Fibroblast of villous mesenchyme (primary cell): ENCODE results near the gene ENO4. TPM values are rescaled to one million over a fixed set of nuclear protein-coding genes. Genes with fewer than 3 reads are reported as not detected.

Source experiments
- DNase-seq: peaks from one replicate; pipeline ENCODE4 v3.0.0-alpha.2; 2010; ENCODE audit warnings: low read depth
- H3K4me3 ChIP-seq: 2 replicates; pipeline ENCODE4 v1.5.1; 2011; ENCODE audit warnings: low read depth, mild to moderate bottlenecking, low read length
- total RNA-seq: library from RNA; depleted of rRNA; stranded (reverse); fragments of >200 nt; gene quantifications from 2 replicates; pipeline ENCODE4 v1.2.3, GENCODE V29; 2012
- TF ChIP-seq, protein P1 (sequence below): IDR thresholded peaks from 2 replicates; pipeline ENCODE4 v1.5.1; 2012; ENCODE audit warnings: low read depth, mild to moderate bottlenecking, low read length; ENCODE audit not compliant: insufficient read depth

Gene ENO4
- total RNA-seq, 1 donor, result not detected

DNA sequence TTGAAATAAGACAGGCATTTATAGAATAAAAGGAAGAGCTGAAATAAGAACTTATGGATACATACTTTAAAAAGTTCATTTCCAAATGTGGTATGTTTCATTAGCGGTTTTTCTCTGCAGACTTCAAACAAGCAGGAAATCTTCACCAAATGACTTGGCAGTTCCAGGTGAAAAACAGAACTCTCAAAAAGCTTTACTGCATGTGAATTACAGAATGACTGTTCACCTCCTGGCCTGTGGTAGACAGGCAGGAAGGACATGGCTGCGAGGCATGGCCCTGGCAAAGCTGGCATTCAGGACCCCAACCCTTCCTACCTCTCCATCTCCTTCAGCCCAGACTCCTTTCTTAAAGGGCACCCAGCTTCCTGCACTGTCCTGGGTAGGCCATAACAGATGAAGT is 21.2 kb upstream of the ENO4 start:
- no peak overlapping the region for H3K4me3 ChIP-seq
- TF ChIP-seq, protein P1, sequence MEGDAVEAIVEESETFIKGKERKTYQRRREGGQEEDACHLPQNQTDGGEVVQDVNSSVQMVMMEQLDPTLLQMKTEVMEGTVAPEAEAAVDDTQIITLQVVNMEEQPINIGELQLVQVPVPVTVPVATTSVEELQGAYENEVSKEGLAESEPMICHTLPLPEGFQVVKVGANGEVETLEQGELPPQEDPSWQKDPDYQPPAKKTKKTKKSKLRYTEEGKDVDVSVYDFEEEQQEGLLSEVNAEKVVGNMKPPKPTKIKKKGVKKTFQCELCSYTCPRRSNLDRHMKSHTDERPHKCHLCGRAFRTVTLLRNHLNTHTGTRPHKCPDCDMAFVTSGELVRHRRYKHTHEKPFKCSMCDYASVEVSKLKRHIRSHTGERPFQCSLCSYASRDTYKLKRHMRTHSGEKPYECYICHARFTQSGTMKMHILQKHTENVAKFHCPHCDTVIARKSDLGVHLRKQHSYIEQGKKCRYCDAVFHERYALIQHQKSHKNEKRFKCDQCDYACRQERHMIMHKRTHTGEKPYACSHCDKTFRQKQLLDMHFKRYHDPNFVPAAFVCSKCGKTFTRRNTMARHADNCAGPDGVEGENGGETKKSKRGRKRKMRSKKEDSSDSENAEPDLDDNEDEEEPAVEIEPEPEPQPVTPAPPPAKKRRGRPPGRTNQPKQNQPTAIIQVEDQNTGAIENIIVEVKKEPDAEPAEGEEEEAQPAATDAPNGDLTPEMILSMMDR, result no peak
- DNase-seq, result no peak

DNA sequence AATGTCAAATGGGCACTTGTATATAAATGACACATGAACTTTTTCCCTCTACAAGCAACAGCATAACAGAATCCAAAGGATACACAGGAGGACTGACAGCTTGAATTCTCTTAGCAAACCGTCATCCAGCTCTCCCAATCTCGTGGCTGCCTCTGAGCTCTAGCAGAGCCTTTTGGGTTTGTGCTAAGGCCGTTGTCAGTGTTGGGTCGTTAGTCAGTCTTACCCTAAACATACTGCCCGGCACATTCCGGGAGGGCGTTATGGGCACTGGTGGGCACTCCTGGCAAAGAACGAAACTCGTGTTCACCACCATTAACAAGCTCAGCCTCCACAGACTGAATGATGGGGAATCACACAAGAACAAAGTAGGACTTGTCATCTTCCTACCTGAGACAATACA is 19.6 kb upstream of the ENO4 start:
- H3K4me3 ChIP-seq, result no peak overlapping the region
- TF ChIP-seq, protein P1, result no peak
- DNase-seq, result no peak

DNA sequence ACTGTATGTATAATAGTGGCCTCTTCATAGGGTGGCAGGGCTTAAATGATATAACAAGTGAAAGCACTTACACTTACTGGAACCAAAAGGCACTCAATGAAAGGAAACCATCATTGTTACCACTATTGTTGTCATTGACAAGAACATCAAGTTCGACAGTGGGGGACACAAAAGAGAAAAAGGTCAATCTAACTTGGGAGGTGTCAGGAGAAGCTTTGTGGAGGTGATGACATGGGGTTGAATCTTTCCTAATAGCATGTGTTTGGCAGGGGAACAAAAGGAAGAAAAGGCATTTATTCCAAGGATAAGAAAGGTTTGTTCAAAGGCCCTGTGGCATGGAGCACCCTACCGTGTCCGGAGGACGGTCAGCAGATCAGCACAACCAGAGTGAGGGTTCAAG is 18.2 kb upstream of the ENO4 start:
- no peak overlapping the region for H3K4me3 ChIP-seq
- TF ChIP-seq, protein P1, result no peak
- DNase-seq, result no peak

DNA sequence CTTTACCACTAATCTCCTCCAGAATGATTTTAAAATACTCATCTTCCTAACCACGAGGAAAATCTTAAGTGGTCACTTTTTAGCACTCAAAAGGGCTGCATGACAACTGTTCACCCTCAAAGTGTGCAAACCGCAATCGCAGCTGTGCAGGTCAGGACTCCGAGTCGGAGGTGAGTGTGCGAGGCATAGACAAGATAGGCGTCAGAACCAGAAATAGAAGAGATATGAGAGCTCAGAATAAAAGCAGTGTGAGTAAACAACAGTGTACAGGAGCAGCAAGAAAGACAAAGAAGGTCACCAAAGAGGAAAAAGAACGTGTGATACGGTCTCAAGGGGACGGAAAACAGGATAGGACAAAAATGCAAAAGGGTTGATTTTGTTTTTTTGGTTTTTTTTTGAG is 17.5 kb upstream of the ENO4 start:
- H3K4me3 ChIP-seq, result no peak overlapping the region
- DNase-seq, result no peak
- TF ChIP-seq, protein P1, result no peak

DNA sequence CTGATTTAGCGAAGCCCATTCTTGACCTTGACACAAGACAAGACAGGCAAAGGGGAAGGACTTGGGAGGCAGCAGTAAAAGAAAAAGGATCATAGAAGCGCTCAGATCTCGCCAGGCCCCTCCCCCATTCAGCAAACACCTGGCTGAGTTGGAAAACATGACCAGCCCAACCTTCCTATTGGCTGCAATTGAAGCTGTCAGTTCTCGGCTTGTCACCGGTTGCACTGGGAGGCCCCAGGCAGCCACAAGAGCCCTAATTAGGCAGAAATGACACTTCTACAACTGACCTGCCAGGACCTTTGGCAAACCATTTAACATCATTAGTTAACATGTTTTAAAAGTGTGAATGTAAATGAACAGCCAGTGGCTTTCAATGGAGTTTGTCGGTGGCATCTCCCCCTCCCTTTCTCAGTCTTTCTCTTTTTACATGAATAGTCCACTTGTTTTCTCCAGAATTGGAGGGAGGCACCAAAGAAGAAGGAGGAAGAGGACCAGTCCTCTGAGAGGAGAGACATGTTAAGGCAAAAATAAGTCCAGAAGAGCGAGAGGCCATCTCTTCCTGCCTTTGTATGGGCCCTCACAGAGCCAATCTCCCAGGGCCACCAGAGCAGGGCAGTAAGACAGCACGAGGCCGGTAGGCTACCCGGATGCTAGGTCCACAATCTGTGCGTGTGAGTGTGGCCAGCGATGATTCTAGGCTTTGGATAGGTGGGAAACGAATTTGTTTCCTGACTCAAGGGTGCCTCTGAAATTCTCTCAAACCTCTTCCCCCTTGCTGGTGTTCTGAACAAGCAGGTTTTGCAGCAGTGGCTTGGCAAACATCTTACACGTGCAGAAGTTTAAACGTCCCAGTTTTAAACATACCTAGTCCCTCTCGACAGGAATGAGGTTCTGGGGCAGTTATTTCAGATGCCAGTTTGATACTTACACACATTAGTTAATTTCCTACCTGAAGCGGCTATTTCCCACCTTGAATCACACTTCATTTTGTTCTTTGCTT is 15.0 kb upstream of the ENO4 start:
- DNase-seq, result no peak
- H3K4me3 ChIP-seq, result no peak overlapping the region
- TF ChIP-seq, protein P1, result no peak

DNA sequence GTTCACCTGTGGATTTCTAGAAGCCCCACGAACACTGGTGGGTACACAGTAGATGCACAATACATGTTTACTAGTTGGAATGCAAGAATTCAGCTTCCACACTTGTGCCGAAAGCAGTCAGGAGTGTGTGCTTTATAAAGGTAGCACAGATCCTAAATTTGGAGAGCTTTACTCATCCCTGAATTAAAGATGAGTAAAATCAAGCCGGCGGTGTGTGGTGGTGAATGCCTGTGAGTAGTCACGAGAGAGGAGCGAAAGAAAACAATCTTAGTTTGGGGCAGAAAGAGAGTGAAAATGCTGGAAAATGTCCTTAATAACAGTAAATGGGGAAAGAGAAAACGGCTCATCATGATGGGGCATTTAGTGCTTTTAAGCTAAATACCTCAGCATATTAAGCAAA is 13.6 kb upstream of the ENO4 start:
- TF ChIP-seq, protein P1, result no peak
- DNase-seq, result no peak
- no peak overlapping the region for H3K4me3 ChIP-seq
